CD4-positive, alpha-beta T cell treated with Interferon alpha-2 for 1 hour (primary cell): ENCODE measurements around the gene VWA8.
"Not testable (repeated sequence)": the region's sequence is repeated elsewhere in the genome, so short reads cannot be mapped to it uniquely, and the experiment has no call there.

Source experiments
- DNase-seq, 2 donors: peaks; one replicate each; pipeline ENCODE4 v3.0.0-alpha.2; 2020 to 2022

The VWA8 gene

GRCh38 chr13:41675306-41675705 is 285.6 kb downstream of the VWA8 start:
- no peak for DNase-seq

GRCh38 chr13:41674246-41674645 is 286.7 kb downstream of the VWA8 start:
- no peak for DNase-seq

GRCh38 chr13:41673640-41674039 is 287.3 kb downstream of the VWA8 start:
- DNase-seq = no peak

DNA sequence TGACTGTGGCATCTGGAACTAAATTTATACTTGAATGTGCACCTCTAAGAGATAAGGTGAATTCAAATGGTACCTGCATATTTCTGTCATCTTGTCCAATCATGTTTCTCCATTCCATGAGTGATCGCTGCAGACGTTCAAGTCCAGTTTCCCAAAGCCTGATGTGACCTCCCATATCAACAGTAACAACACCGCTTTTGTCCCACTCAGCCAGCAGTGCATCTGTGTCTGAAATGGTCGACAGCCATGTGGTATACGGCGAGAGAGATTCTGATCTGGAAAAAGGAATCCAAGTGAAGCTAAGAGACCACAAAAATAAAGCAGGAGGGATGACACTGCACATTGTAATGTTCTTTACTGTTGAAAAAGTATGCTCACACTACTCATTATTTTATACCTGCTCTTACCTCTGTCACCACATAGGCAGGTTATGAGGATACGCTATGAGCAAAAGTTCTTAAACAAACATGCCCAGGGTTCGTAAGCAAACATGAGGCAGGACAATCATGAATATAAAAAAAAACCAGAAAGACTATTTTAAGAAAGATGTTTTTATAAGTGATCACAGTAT is 290.0 kb downstream of the VWA8 start:
- DNase-seq = no peak

GRCh38 chr13:41668130-41668757 is 292.7 kb downstream of the VWA8 start:
- DNase-seq = peak; percentile 48 to 69

- DNase-seq = no peak
Observed at GRCh38 chr13:41666644-41667043, 294.3 kb downstream of the VWA8 start.

DNA sequence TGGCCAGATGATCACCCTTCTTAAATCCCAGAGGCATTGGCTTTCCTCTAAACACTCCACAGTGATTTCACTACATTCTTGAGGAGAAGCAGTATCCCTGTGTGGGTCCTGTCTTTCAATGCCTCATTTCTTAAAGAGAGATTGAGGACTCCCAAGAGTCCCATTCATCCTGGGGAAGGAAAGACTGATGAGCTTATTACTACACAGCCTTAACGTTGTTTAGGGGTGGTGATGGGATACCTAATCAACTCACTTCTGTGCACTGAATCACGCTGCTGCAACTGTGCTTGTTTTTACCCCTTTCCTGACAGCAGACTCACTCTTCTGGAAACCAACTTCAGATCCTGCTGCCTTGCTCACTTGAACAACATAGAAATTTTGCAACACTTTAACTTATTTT is 300.5 kb downstream of the VWA8 start:
- no peak for DNase-seq

DNA sequence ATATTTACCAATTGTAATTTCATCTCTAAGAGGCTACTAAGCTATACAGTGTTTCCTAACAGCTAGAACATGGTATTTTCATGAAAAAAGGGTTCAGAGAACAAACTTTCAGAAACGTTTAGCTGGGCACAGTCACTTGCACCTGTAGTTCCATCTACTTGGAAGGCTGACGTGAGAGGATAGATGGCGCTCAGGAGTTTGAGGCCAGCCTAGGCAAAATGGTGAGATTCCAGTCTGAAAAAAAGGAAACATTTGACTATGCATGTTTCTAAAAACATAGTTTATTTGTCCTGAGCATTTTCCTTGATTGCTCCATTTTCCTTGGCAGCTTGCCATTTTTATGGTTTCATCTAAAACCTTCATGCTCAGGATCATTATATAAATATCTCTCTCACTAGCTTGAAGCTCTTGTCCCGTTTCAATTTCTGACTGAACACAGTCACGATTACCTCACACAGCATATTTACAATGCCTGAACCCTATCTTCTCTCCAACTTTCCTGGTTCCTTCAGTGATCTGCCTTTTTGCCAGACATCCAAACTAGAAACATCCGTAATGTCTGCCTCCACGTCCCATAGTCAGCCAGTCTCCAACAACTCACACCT is 302.8 kb downstream of the VWA8 start:
- DNase-seq = no peak

- DNase-seq = no peak
Observed at GRCh38 chr13:41655997-41656396, 304.9 kb downstream of the VWA8 start.

GRCh38 chr13:41654796-41655195 is 306.1 kb downstream of the VWA8 start:
- no peak for DNase-seq

- peak; percentile 31 to 66 for DNase-seq
Observed at GRCh38 chr13:41652735-41653361, 308.1 kb downstream of the VWA8 start.

GRCh38 chr13:41651413-41652058 is 309.4 kb downstream of the VWA8 start:
- DNase-seq = no peak

GRCh38 chr13:41650706-41651105 is 310.2 kb downstream of the VWA8 start:
- no peak for DNase-seq

- DNase-seq = no peak
Observed at GRCh38 chr13:41649659-41650058, 311.2 kb downstream of the VWA8 start.

DNA sequence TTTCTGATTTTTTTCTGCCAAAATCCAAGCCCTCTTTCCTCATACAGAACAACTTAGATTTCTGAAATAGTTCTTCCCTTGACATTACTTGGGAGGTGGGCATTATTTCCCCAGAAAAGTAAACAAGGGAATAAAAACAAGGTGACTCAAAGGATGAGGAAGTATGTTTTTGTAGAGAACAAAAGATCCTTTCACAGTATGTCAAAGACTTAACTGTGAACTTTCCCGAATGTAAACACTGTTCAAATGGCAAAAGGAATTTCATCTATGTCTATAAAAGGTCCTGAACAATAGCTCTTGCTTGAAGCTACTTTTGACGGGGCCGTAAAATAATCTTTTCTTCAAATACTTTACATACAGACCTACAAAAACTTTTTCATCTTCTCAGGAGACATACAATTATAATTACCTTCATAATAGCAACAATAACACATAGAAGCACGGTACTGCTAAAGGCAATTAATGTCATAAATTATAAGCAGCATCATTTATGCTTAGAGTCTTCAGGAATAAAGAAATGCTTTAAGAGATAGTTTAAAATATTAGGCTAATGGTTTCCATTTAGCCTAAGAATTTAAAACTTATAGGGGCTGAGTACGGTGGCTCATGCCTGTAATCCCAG is 312.5 kb downstream of the VWA8 start:
- no peak for DNase-seq

- not testable (repeated sequence) for DNase-seq
Observed at GRCh38 chr13:41647699-41648313, 313.1 kb downstream of the VWA8 start.

GRCh38 chr13:41645331-41645730 is 315.6 kb downstream of the VWA8 start:
- DNase-seq = no peak

DNA sequence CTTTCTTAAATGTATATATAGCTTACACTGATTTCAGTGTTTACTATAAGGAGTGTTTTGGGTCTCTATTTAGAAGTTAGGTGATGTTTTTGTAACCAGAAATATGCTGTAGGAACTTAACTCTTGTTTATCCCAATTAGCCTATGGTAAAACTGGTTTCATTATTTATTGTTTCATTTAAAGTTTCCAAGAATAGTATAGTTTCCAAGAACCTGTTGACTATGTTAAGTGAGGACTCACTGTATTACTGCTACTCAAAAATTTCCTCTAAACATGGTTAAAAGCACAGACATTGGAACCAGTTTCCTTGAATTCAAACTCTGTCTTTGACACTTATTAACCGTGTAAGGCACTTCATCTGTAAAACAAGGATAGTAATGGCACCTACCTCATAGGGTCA is 316.2 kb downstream of the VWA8 start:
- DNase-seq = no peak

DNA sequence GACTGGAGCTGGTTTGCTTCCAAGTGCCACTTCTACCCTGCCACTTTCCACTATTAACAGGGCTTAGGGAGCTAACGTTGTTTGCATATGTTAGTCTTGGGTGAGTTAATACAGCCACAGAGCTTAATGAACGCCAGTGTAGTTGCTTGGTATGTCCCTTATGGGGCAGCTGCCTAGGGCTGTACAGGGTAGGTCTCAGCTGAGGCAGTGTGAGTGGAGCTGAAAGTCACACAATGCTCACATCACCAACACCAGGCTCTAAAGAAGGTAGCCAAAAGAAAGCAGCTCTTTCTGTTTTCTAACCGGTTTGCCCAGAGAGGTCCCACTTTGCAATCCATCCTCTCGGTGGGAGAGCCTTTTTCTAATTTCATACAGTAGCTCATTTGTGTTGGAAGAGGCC is 317.4 kb downstream of the VWA8 start:
- DNase-seq = no peak

DNA sequence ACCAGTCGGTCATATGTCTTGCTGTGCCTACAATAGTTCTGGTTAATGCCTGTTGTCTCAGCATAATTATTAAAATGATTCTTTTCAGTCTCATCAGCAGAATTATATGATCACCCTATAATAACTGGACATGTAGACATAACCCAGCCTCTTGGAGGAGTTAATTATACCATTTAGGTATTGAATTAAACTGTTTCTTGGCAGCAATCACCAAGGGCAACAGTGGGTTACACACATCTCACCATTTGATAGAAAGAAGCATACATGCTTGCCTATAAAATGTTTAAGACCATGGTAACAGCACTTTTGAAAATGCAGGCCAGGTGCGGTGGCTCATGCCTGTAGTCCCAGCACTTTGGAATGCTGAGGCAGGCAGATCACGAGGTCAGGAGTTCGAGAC is 318.9 kb downstream of the VWA8 start:
- DNase-seq = no peak

- DNase-seq = no peak
Observed at GRCh38 chr13:41641429-41641828, 319.5 kb downstream of the VWA8 start.

DNA sequence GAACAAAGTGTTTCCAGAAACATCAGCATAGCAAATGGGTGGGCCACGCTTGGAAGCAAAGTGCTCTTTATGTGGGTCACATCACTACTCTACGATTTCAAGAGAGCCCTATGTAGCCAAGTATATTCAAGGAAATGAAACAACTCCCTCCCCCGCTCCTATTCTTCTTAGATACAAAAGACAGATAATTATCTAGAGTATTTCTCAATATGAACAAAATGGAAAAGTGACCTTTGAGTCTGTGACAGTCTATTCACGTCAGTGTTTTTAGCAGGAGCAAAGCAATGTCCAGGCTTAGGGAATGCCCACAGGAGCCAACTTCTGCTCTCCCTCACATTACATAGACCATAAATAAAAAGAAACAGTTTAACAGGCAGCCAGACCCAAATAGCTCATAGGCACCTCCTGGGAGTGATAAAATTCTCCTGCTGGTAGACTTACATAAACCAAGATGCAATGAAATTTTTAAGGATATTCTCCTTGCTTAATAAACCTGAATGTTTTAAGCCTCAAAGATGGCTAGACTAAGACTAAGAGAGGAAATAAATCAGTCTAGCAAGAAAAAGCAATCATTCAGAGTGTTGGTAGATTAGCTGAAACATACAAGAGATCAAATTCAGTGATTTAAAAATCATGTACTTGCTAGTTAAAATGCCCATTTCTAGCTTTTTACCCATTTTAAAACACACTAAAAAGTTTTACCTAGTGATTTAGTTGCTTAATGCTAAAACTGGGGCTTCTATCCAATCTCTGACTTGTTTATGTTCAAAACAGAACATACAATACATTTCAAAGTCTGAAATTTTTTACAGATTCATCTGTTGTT is 320.7 kb downstream of the VWA8 start:
- DNase-seq = no peak
